Effector CD4-positive, alpha-beta T cell (primary cell): ENCODE results near the gene PTPN7.
"Not testable (repeated sequence)": the region's sequence is repeated elsewhere in the genome, so short reads cannot be mapped to it uniquely, and the experiment has no call there.

Source experiments
- DNase-seq: peaks from one replicate; pipeline ENCODE4 v3.0.0-alpha.2; 2020
- total RNA-seq: gene quantifications from one replicate; lab custom pipeline; 2026; lab: John Stamatoyannopoulos, UW

PTPN7 gene
- 122 reads per million, percentile 86 among the genes with 10 or more reads in this experiment for total RNA-seq

- peak; percentile 67 for DNase-seq
These were observed at the start of gene PTPN7 for GRCh38 chr1:202160377-202160940. PTPN7 (minus strand) TSS chr1:202160602; CDS start chr1:202159402, 1,200 bp downstream.

GRCh38 chr1:202208351-202208857 lies 48.0 kb upstream of the PTPN7 start:
- no peak for DNase-seq

DNA sequence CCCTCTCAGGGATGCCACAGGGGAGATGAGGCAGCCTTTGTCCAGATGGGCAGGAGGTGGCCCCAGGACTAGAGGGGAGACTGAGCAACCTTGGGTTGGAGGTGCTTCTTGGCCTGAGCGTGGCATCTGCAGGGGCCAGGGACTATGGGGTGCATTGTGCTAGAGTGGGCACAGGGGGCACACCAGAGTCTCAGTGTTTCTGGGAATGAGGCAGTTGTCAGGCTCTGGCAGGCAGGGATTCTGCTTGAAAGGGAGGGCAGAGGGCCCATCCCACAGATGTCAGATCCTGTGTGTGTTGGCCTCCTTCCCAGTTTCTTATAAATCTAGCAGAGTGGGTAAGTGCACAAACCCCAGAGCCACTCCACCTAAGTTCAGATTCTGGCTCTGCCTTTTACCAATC lies 46.9 kb upstream of the PTPN7 start:
- DNase-seq = no peak

GRCh38 chr1:202205523-202206190 lies 45.3 kb upstream of the PTPN7 start:
- DNase-seq = no peak

GRCh38 chr1:202204065-202204464 lies 43.7 kb upstream of the PTPN7 start:
- no peak for DNase-seq

GRCh38 chr1:202203238-202204039 lies 43.0 kb upstream of the PTPN7 start:
- DNase-seq = no peak

GRCh38 chr1:202202500-202203168 lies 42.2 kb upstream of the PTPN7 start:
- DNase-seq = no peak

GRCh38 chr1:202201971-202202370 lies 41.6 kb upstream of the PTPN7 start:
- DNase-seq = no peak

GRCh38 chr1:202201266-202201665 lies 40.9 kb upstream of the PTPN7 start:
- no peak for DNase-seq

DNA sequence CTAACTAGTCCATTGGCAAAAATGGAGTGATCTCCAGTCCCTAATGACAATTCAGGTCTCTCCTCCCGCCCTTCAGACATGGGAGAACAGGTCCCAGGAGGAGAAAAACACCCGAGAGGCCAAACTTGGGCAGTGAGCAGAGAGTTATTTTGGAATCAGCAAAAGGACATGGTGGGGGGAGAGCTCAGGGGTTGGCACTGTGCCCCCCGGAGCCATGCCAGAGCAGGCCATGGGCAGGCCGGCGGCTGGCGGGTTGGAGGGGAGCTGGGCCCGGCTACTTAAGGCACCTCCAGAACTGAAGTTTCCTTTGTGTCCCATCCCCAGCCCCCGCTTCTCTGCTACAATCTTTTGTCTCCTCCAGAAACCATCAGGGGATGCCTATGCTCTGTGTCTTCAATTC lies 40.3 kb upstream of the PTPN7 start:
- DNase-seq = no peak

DNA sequence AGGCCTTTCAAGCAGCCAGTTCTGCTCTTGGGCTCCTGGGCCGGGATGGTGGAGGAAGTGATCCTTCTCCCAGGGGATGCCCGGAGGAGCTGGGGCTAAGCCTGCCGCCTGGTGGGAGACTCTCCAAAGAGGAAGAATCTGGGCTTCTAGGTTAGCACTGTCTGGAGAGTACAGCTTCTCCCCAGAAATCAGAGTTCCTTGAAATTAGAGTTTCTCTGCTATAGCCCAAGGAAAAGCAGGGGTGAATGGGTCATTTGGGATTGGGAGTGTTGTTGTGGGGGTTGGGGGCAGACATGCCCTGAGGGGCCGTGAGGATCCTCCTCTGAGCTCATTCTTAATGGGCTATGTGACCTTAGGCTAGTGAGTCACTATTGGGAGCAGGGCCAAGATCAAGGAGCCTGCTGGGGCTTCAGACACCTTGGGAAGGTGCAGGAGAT lies 39.7 kb upstream of the PTPN7 start:
- DNase-seq = no peak

- no peak for DNase-seq
These were observed 38.9 kb upstream of the PTPN7 start for GRCh38 chr1:202199040-202199889.

DNA sequence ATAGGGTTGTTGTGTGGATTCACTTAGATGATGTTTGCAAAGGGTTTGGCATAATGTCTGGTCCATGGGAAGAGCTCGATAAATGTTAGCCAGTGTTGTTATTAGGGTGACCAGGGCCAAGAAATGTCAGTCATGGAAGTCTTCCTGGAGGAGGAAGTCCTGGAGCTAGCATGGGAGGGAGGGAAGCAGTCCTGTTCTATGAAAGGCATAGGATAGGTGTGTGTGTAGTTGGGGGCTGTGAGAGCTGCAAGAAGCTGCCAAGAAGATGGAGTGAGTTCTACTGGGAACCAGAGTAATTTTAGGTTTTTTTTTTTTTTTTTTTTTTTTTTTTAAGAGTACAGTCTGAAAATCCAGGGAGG lies 37.9 kb upstream of the PTPN7 start:
- no peak for DNase-seq

DNA sequence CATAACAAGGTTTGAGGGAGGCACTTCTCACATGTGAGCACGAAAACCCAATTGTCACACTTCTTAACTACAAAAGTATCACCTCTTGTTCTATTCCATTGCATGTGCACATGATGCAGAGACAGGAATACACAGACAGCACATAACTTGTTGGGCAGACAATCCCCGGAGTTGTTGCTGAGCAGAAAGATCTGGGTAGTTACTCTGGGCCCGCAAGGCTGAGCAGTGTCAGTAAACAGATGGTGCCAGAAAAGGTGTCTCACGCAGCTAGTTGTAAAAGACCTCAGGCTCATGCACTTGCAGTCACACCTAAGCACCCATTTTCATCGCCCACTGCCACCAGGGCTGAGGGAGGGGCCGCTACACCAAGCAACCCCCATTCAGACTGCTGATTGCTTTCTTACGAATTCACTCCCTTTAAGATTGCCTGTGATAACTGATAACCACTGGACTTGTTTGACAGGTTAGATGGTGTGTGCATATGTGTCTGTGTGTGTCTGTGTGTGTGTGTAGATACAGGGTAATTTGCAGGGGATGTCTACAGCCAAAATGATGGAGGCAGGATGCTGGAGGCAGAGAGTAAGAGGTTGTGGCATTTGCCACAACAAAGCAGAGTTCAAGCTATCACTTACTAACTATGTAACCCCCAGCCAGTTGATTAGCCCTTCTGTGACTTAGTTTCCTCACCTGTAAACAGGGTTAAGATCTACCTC lies 37.4 kb upstream of the PTPN7 start:
- no peak for DNase-seq

- DNase-seq = no peak
These were observed 33.9 kb upstream of the PTPN7 start for GRCh38 chr1:202194328-202194648.

- no peak for DNase-seq
These were observed 33.4 kb upstream of the PTPN7 start, which contains the start of gene LGR6 for GRCh38 chr1:202193614-202194327. LGR6 (plus strand) TSS chr1:202193799; CDS start chr1:202193990, 191 bp downstream.

DNA sequence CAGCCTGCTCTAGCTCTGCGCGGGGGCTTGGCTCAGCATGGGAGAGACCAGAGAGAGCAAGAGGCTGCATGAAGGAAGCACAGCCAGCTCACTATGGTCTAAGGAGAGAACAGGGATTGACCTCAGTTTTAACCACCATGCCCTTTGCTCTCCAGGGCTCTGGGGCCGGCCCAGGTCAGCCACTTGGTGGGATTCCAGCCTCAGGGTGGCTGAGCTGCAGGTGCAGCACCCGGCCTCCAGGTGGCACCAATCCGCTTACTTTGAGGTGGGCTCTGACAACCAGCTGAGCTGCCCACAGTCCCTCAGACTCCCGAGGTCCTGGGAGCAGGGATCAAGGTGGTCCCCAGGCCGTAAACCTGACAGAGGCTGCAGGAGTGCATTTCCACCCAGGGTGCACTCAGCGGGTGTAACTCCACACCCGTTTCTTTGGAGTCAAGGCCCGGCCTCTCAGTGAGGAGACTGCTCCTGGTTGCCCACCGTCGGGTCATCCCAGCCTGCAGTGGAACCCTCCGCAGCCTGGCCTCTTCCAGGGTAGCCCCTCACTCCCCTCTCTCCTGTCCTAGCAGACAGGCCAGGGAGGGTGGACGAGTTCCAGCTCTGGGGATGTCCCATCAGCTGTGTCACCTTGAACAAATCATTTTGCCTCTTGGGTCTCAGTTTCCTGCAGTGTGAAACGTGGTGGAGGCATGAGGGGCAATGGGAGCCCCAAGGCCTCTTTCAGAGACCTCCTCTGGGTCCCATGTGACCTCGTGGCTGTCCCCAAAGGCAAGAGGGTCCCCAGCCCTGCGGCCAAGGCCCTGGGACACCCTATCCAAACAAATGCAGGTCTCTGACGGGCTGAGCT lies 32.6 kb upstream of the PTPN7 start:
- peak; percentile 43 for DNase-seq

DNA sequence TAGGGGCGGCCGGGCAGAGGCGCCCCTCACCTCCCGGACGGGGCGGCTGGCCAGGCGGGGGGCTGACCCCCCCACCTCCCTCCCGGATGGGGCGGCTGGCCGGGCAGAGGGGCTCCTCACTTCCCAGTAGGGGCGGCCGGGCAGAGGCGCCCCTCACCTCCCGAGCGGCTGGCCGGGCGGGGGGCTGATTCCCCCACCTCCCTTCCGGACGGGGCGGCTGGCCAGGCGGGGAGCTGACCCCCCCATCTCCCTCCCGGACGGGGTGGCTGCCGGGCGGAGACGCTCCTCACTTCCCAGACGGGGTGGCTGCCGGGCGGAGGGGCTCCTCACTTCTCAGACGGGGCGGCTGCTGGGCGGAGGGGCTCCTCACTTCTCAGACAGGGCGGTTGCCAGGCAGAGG lies 31.0 kb upstream of the PTPN7 start:
- DNase-seq = not testable (repeated sequence)

DNA sequence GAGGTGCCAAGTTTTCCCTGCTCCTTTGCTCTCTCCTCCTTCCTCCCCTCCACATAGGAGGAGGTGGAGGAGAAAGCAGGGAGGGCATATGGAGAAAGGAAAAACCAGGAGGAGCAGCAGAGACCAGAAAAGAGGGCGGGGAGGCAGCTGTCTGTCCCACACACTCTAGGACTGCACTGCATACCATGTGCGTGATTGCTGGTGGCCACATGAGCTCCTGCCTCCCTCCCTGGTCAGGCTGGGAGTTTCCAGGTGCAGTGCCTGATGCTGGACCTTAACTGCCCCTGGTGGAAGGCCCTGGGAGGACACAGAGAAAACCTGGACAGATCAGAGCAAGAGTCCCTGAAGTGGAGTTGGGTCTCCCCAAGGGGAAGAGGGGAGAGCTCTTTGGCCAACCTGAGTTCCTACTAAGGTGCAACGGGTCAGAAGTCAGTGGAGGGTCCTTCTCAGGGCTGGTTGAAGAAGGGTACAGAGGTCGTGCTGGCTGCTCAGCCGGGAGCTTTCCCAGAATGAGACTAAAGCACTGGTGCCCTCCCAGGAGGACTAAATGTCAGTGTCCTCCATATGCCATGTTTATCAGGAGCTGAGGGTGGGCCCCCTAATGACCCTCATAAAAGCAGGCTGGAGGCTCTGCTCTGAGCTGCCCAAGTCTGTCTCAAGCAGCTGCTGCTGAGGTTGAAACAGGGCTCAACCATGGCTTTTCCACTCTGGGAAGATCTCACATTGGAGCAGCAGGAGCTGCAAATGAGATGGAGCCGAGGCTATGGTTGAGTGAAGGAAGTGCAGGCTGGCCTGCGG lies 29.7 kb upstream of the PTPN7 start:
- DNase-seq = no peak
